H9 (cell line): ENCODE measurements around the gene RGS14. TPM values are rescaled to one million over a fixed set of nuclear protein-coding genes. Genes with fewer than 3 reads are reported as not detected.

Experiments used
- DNase-seq: peaks from one replicate; pipeline ENCODE4 v3.0.0-alpha.2; 2017
- H2AFZ ChIP-seq: one replicate; pipeline ENCODE4 v1.6.1; 2013; ENCODE audit warnings: mild to moderate bottlenecking, low read length, control low read depth, moderate library complexity
- H2AK5ac ChIP-seq: 2 replicates; pipeline ENCODE4 v1.6.1; 2013; ENCODE audit warnings: low read length, control low read depth, mixed read lengths; ENCODE audit not compliant: insufficient read length
- H2BK120ac ChIP-seq: one replicate; pipeline ENCODE4 v1.6.1; 2013; ENCODE audit warnings: low read depth, mild to moderate bottlenecking, low read length, control low read depth, inconsistent platforms; ENCODE audit not compliant: poor library complexity, severe bottlenecking
- H2BK12ac ChIP-seq: 2 replicates; pipeline ENCODE4 v1.6.1; 2013; ENCODE audit warnings: low read length, control low read depth, mixed read lengths, low read depth; ENCODE audit not compliant: insufficient read length
- H2BK15ac ChIP-seq: 2 replicates; pipeline ENCODE4 v1.6.1; 2013; ENCODE audit warnings: low read depth, low read length, control low read depth
- H2BK20ac ChIP-seq: one replicate; pipeline ENCODE4 v1.6.1; 2013; ENCODE audit warnings: low read depth, mild to moderate bottlenecking, low read length, control low read depth, inconsistent platforms; ENCODE audit not compliant: poor library complexity, severe bottlenecking
- H2BK5ac ChIP-seq: 2 replicates; pipeline ENCODE4 v1.6.1; 2013; ENCODE audit warnings: low read length, control low read depth, mixed read lengths; ENCODE audit not compliant: insufficient read length
- H3K14ac ChIP-seq: 2 replicates; pipeline ENCODE4 v1.6.1; 2013; ENCODE audit warnings: low read length, control low read depth; ENCODE audit not compliant: insufficient read depth
- H3K18ac ChIP-seq: 2 replicates; pipeline ENCODE4 v1.6.1; 2013; ENCODE audit warnings: low read depth, mild to moderate bottlenecking, mixed read lengths, low read length, control low read depth; ENCODE audit not compliant: insufficient read length
- H3K23ac ChIP-seq: 2 replicates; pipeline ENCODE4 v1.6.1; 2013; ENCODE audit warnings: low read length, control low read depth, mixed read lengths, low read depth; ENCODE audit not compliant: insufficient read length
- H3K23me2 ChIP-seq: 2 replicates; pipeline ENCODE4 v1.6.1; 2013; ENCODE audit warnings: low read depth, mild to moderate bottlenecking, mixed read lengths, low read length, control low read depth; ENCODE audit not compliant: insufficient read length, poor library complexity, severe bottlenecking
- H3K27ac ChIP-seq: 2 replicates; pipeline ENCODE4 v1.5.1; 2013; ENCODE audit warnings: low read length, control low read depth, mixed read lengths, low read depth; ENCODE audit not compliant: insufficient read length
- H3K27me3 ChIP-seq: 2 replicates; pipeline ENCODE4 v1.6.1; 2013; ENCODE audit warnings: low read length, control low read depth, inconsistent platforms; ENCODE audit not compliant: insufficient read depth
- H3K4ac ChIP-seq: 2 replicates; pipeline ENCODE4 v1.6.1; 2013; ENCODE audit warnings: low read depth, mild to moderate bottlenecking, control low read depth, inconsistent platforms, low read length, moderate library complexity
- H3K4me1 ChIP-seq: 2 replicates; pipeline ENCODE4 v1.6.1; 2013; ENCODE audit warnings: low read length, control low read depth, inconsistent platforms; ENCODE audit not compliant: insufficient read depth
- H3K4me2 ChIP-seq: 2 replicates; pipeline ENCODE4 v1.6.1; 2013; ENCODE audit warnings: low read length, control low read depth, mixed read lengths; ENCODE audit not compliant: insufficient read length, insufficient read depth
- H3K56ac ChIP-seq: 2 replicates; pipeline ENCODE4 v1.6.1; 2013; ENCODE audit warnings: low read depth, mild to moderate bottlenecking, mixed read lengths, low read length, control low read depth; ENCODE audit not compliant: insufficient read length
- H3K79me1 ChIP-seq: 2 replicates; pipeline ENCODE4 v1.6.1; 2013; ENCODE audit warnings: low read depth, mild to moderate bottlenecking, moderate library complexity, low read length, control low read depth, inconsistent platforms; ENCODE audit not compliant: insufficient read depth, poor library complexity, severe bottlenecking
- H3K79me2 ChIP-seq: 2 replicates; pipeline ENCODE4 v1.6.1; 2013; ENCODE audit warnings: low read length, control low read depth, inconsistent platforms; ENCODE audit not compliant: insufficient read depth
- H3K9ac ChIP-seq: 2 replicates; pipeline ENCODE4 v1.6.1; 2013; ENCODE audit warnings: low read length, control low read depth, mixed read lengths; ENCODE audit not compliant: insufficient read length; ENCODE audit errors: extremely low read depth
- H3K9me3 ChIP-seq: one replicate; pipeline ENCODE4 v1.6.1; 2013; ENCODE audit warnings: low read depth, low read length, inconsistent platforms; ENCODE audit not compliant: control insufficient read depth
- H3T11ph ChIP-seq: one replicate; pipeline ENCODE4 v1.6.1; 2013; ENCODE audit warnings: mild to moderate bottlenecking, low read length, control low read depth, inconsistent platforms
- H4K20me1 ChIP-seq: one replicate; pipeline ENCODE4 v1.6.1; 2013; ENCODE audit not compliant: control insufficient read depth, insufficient read length, insufficient read depth
- H4K5ac ChIP-seq: 2 replicates; pipeline ENCODE4 v1.6.1; 2013; ENCODE audit warnings: low read depth, mild to moderate bottlenecking, mixed read lengths, low read length, control low read depth; ENCODE audit not compliant: insufficient read length
- H4K8ac ChIP-seq: replicated peaks from 2 replicates; pipeline ENCODE4 v1.6.1; 2013; ENCODE audit warnings: low read length, control low read depth, mixed read lengths, low read depth; ENCODE audit not compliant: insufficient read length
- H4K91ac ChIP-seq: 2 replicates; pipeline ENCODE4 v1.6.1; 2013; ENCODE audit warnings: low read depth, mild to moderate bottlenecking, moderate library complexity, mixed read lengths, low read length, control low read depth; ENCODE audit not compliant: insufficient read length
- H3K27ac Mint-ChIP-seq, 3 experiments: 2 replicates in 2 of 3; 3 replicates in 1 of 3; pipeline ENCODE4 v1.8.0; 2020 to 2021; ENCODE audit warnings: mixed read lengths in 3 of 3, mild to moderate bottlenecking in 1 of 3, moderate library complexity in 1 of 3
- H3K27me3 Mint-ChIP-seq: 2 replicates; pipeline ENCODE4 v1.8.0; 2021; ENCODE audit warnings: low read depth, mild to moderate bottlenecking, moderate library complexity, mixed read lengths
- H3K36me3 Mint-ChIP-seq, 3 experiments: 2 replicates in 2 of 3; 3 replicates in 1 of 3; pipeline ENCODE4 v1.8.0; 2020 to 2021; ENCODE audit warnings: low read depth in 3 of 3, mixed read lengths in 3 of 3; ENCODE audit not compliant: insufficient read depth in 1 of 3
- H3K4me1 Mint-ChIP-seq, 2 experiments: 2 replicates each; pipeline ENCODE4 v1.8.0; 2020; ENCODE audit warnings: mixed read lengths in 2 of 2
- H3K4me3 Mint-ChIP-seq, 2 experiments: 2 replicates in 1 of 2; 3 replicates in 1 of 2; pipeline ENCODE4 v1.8.0; 2020 to 2021; ENCODE audit warnings: mild to moderate bottlenecking in 2 of 2, mixed read lengths in 2 of 2, moderate library complexity in 1 of 2
- H3K9me3 Mint-ChIP-seq, 2 experiments: 2 replicates in 1 of 2; 3 replicates in 1 of 2; pipeline ENCODE4 v1.8.0; 2020; ENCODE audit warnings: mild to moderate bottlenecking in 2 of 2, mixed read lengths in 2 of 2, moderate library complexity in 1 of 2
- CTCF ChIP-seq: fragments of 200-600 bp; sonication (generic); conservative IDR thresholded peaks from 3 replicates; pipeline ENCODE4 v1.8.0; 2021; ENCODE audit warnings: antibody characterized with exemption, mild to moderate bottlenecking
- WGBS: extraction: QIAGEN DNeasy Blood & Tissue Kit; methylation state at CpG from one replicate; pipeline ENCODE4 v1.1.7; 2013; ENCODE audit warnings: missing lambda C conversion rate, low lambda C conversion rate, mixed read lengths; ENCODE audit not compliant: insufficient read length; ENCODE audit errors: extremely low coverage; 5-methylcytosine and 5-hydroxymethylcytosine counted together
- total RNA-seq: library from RNA; stranded (reverse); gene quantifications from 2 replicates; pipeline ENCODE4 v1.2.1, GENCODE V29; 2021

Gene RGS14
- total RNA-seq, 1 experiment from 2014 or later = 12.3 TPM

GRCh38 chr5:177380805-177381126, 23.0 kb downstream of the RGS14 start:
- no peak overlapping the region for H2AK5ac ChIP-seq

More at GRCh38 chr5:177380805-177381126, 23.0 kb downstream of the RGS14 start:
- Histone ChIP-seq H3T11ph (no peak overlapping the region), H3K23me2 (no peaks in the 10 kb centered on the region), H2BK120ac (no peak overlapping the region), H3K4me2 (no peak overlapping the region), H2BK5ac (no peak overlapping the region), H3K4me1 (no peaks in the 10 kb centered on the region), H3K27me3 (no peaks in the 10 kb centered on the region), H4K5ac (no peak overlapping the region), H3K79me2 (no peaks in the 10 kb centered on the region), H3K9me3 (no peaks in the 10 kb centered on the region), H2BK12ac (no peak overlapping the region), H3K23ac (no peak overlapping the region), H3K14ac (no peak overlapping the region), H3K9ac (no peak overlapping the region), H4K91ac (no peak overlapping the region), H2BK15ac (no peak overlapping the region), H2BK20ac (no peak overlapping the region), H3K4ac (no peak overlapping the region), H2AFZ (no peak overlapping the region), H3K79me1 (no peaks in the 10 kb centered on the region), H4K8ac (no peak overlapping the region), H4K20me1 (no peaks in the 10 kb centered on the region), H3K56ac (no peak overlapping the region), H3K27ac (no peak overlapping the region), H3K18ac (no peak overlapping the region)
- WGBS = no CpG with 5 or more reads among the region's 6 CpGs
- DNase-seq = no peak
- peaks cover 19 to 22% of the 10 kb centered on the region in 2 experiments for H3K4me1 Mint-ChIP-seq
- no peak overlapping the region for H3K4me3 Mint-ChIP-seq
- H3K27ac Mint-ChIP-seq = no peak overlapping the region
- no peak for TF ChIP-seq CTCF
- no peaks in the 10 kb centered on the region for H3K36me3 Mint-ChIP-seq
- peaks cover 46% of the 10 kb centered on the region for H3K27me3 Mint-ChIP-seq
- no peaks in the 10 kb centered on the region; a peak in 1 of 5 replicates for H3K9me3 Mint-ChIP-seq
